Fibroblast of lung (primary cell): ENCODE results near the gene SOCS4.

ENCODE experiments used
- EZH2 ChIP-seq: IDR thresholded peaks from 2 replicates; pipeline ENCODE4 v1.5.1; 2012; ENCODE audit warnings: low read length, control low read depth, mild to moderate bottlenecking; ENCODE audit errors: missing control alignments
- TF ChIP-seq, protein P1 (sequence below), 2 donors: IDR thresholded peaks in 1 of 2; conservative IDR thresholded peaks in 1 of 2; 1 replicate in 1 of 2; 2 replicates in 1 of 2; pipeline ENCODE4 v1.5.1; 2011 to 2012; ENCODE audit warnings: low read length in 2 of 2, control low read depth in 1 of 2, inconsistent platforms in 1 of 2, low read depth in 1 of 2, mild to moderate bottlenecking in 1 of 2

DNA sequence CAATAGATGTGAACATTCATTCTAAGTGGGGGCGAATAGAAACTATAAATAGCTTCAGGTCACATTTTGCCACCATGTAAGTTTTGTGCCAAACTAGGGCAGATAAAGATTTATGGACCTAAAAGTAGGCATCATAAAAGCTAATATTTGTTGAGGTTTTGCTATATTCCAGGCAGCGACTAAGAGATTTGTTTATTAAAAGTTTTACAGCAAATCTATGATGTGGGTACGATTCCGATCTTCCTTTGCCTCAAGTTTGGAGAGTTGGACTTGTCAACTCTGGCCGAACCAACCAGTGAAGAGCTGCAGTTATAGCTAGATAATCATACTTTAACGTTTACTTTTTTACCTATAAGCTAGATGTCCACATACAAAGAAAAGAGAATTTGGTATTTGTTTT is 26.0 kb downstream of the SOCS4 start:
- TF ChIP-seq, protein P1, sequence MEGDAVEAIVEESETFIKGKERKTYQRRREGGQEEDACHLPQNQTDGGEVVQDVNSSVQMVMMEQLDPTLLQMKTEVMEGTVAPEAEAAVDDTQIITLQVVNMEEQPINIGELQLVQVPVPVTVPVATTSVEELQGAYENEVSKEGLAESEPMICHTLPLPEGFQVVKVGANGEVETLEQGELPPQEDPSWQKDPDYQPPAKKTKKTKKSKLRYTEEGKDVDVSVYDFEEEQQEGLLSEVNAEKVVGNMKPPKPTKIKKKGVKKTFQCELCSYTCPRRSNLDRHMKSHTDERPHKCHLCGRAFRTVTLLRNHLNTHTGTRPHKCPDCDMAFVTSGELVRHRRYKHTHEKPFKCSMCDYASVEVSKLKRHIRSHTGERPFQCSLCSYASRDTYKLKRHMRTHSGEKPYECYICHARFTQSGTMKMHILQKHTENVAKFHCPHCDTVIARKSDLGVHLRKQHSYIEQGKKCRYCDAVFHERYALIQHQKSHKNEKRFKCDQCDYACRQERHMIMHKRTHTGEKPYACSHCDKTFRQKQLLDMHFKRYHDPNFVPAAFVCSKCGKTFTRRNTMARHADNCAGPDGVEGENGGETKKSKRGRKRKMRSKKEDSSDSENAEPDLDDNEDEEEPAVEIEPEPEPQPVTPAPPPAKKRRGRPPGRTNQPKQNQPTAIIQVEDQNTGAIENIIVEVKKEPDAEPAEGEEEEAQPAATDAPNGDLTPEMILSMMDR (conservative IDR thresholded peaks at IDR 0.05 in 1 of 2, IDR thresholded peaks at IDR 0.05 in 1 of 2; ENCODE audit: low read depth in 1 of 2, low read length in 2 of 2) = no peak
- no peak for TF ChIP-seq EZH2
